HL-60/S4 (cell line): ENCODE results near the gene URM1.

Experiments used
- in situ Hi-C: fragments of 300-500 bp; cut with MboI; formaldehyde crosslinking; loops from 2 replicates; pipeline ENCODE4 v1.14.3; 2022; ENCODE audit warnings: low sequenced_read_pairs

URM1 gene

DNA sequence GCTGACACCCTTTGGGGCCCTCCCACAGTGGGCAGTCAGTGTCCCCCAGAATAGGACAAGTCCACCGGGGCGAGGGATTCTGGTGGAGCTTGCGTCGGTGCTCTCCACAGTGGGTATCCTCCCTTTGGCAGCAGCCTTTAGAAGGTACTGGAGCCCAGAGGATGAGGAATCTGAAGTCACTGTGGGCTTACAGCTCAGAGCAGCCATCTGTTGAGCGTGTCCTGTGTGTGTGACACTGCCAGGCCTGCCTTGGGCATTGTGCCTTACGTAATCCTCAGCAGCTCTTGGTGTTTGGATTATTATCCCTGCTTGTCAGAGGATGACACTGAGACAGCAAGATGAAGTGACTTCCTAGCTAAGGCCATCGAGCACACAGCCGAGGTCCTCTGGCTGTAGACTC is 12.6 kb downstream of the URM1 start:
- in situ Hi-C loops, result loop anchor here (10.0 kb wide), 1 partner anchor 61 kb away; no protein-coding TSS in a partner anchor

DNA sequence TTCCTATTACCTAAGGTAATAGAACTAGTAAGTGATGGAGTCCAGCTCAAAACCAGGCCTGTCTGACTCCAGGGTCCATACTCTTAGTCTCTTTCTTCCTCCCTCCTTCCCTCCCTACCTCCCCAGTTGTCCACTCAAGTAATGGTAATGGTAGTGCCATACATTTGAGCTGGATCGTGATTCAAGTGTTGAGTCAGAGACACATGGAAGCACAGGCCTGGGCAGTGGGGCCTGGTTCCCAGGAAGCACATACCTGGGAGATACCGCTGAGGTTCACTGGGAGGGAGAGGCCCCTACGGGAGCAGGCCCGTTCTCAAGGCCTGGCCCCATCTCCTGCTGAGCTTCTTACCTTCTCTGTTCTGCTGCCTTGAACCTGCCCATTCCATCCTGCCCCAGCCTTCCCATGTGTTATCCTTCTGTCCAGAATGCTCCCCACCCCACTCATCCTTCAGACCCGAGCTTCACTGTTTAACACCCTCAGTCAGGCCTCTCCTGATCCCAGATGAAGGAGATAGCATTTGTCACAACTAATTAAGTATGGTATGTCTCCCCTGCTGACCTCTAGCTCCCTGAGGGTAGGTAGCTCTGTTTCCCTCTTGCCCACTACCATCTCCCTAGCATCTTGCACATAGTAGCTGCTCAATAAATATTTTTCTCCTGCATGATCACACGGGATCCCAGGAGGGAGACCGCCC is 13.8 kb downstream of the URM1 start:
- in situ Hi-C loops, result loop anchor here (10.0 kb wide), 1 partner anchor 60 kb away; no protein-coding TSS in a partner anchor

DNA sequence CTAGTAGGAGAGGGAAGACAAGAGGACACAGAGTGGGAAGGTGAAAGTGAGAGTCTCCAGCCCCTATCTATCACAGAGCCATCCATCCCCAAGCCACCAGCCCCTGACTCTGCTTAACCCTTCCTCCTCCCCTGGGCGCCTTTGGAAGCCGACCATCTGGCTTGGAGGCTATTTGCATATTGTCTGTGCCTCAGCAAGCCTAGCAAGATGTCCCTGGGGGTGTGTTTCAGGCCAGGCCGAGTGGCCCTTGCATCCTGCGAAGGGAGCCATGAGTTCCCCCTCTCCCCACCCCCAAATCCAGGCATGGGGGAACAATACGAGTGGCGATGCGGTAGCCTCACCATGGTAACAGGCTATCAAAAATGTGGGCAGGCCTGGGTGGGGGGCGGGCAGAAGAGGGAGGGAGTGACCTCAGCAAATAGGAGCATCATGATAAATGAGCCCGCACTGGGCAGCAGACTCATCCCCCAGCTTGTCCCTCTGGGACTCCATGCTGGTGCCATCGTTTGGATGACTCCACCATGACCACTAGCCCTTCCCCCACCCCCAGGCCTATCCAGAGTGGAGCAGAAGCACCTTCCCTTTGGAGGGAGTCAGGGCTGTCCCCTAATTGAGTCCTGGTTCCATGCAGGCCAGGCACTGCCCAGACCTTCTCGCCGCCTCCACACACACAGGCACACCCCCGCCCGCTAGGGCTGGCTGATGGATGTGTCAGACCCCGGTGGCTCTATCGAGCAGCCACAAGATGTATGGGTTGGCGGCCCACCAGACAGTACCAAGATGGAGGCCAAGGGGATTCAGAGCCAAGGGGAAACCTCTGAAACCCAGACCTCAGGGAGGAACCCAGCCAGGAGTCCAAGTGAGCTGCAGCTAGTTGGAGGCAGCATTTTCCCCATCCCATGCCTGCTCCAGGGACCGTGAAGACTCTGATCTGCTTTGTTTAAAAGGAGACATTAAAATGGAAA is 14.6 kb downstream of the URM1 start:
- in situ Hi-C loops, result loop anchor here (10.0 kb wide), 1 partner anchor 59 kb away; no protein-coding TSS in a partner anchor

DNA sequence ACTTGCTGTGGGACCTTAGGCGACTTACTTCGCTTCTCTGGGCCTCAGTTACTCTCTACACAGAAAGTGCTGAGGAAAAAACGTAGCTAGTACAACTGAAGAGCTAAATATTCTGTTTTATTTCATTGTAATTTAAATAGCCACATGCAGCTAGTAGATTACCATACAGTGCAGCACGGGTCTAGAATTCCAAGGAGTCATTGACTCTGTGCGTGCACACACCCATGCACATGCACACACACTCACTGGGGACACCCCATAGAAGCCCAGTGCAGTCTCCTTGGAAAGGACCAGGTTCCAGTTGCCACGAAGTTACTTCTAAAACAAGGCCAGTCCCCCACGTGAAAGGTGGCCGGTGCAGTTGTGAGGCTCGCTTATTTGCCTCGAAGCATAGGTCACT is 17.0 kb downstream of the URM1 start:
- in situ Hi-C loops, result loop anchor here (10.0 kb wide), 1 partner anchor 57 kb away; no protein-coding TSS in a partner anchor

DNA sequence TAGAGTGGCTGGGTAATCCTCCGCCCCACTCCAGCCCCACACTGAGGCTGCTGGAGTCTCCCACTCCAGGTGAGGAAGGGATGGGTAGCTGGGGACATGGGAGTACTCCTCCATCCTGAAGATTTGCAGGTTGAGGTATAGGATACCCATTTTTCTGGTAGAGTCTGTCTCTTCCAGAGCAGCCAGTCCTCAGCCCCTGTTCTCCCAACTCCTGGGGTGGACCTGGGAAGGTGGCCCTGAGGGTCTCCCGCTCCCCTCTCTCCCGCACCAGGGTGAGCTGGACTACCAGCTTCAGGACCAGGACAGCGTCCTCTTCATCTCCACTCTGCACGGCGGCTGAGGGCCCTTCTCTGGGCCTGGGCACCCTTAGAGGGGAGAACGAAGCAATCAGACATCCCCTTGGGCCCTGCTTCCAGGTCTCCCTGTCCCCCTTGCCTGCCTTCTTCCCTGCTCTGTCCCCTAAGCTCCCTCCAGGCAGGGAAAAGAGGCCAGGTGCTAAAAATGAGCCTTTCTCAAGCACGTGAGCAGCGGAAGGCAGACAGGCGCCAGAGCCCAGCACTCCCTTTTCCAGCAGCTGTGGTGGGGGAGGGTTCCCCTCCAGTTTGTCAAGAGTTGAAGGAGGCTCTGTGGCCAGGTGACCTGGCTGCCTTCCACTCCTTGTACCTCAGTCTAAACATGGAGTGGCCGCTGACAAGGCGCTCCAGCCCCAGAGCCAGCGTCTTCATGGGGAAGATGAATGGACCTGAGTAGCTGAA is 18.4 kb downstream of the URM1 start:
- in situ Hi-C loops, result loop anchor here (10.0 kb wide), 1 partner anchor 55 kb away; no protein-coding TSS in a partner anchor

DNA sequence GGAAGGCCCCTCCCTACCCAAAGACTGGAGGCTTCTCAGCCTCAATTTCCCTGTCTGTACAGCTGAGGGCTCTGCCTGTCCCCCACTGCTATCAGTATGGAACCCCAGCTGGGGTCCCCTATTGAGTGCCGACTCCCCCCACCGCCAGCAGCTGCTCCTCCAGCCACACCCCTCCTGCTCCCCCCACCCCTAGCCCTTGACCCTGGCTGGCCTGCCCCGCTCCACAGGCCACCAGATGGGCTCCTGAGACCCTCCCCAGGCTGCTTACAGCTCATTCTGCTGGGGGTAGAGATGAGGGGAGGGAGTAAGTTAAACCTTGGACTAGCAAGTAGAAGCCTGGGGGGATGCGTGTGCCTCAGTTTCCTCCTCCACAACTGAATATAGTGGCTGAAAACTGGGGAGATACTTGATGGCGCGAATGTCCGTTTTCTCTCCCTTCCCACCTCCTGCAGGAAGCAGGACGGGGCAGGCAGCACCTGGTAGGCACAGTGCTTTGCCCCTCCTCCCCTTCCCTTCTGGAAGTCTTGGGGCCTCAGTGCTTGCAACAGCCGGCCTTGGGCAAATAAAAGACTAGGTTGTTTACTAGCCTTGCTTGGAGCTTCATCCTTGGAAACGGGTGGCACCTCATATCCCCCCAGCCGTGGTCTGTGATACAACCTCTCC is 19.1 kb downstream of the URM1 start:
- in situ Hi-C loops, result no loop called here

DNA sequence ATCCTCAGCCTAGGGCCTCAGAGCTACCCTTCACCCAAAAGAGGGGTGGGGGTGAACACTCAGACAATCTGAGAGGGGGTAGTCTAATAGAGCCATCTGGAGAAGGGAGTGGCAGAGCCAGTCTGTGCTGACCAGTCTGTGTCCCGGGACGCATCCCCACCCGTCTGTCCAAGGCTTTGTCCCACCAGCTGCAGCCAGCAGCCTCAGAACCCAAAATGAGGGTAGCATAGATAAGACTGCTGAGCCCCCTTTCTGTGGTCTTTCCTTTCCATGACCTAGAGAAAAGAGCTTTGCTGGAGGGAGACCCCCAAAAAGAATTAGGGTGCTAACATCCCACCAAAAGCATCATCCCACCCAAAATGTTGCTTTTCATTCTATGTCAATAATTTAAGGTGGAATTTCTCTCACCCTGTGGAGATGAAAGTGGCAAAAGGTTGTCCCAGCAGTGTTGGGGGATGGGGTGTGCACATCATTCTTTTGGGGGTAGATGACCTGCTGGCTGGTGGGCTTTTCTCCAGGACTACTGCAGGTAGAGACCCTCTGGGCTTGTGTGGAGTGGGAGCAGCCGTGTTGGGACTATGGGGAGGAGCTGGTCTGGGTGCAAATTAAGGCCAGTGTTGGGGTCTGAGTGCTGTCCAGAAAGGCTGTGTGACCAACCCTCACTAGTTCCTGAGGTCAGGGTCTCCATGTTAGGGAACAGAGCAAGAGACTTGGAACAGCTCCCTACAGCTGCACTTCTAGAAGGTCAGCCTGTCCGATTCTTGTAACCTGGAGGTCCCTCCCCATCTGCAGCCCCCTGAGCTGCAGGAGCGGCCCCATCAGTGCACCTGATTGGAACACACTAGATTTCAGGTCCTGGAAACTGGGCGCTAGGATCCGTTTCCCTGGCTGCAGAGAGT is 19.9 kb downstream of the URM1 start:
- in situ Hi-C loops, result no loop called here

DNA sequence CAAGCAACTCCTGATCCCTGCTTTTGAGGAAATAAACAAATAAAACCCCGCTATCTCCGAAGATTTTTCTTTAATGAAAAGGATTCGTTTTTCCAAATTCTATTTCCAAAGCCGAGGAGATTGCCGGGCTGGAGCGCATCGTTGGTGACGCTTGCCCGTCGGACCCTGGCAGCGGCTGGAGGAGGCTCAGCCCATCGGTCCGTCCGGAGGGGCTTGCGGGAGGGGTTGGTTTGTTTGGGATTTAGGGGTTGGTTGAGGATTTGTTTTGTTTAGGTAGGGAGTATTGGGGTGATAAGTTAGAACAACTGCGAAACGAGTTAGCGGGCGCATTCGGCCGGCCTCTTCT is 20.8 kb downstream of the URM1 start:
- in situ Hi-C loops, result no loop called here

DNA sequence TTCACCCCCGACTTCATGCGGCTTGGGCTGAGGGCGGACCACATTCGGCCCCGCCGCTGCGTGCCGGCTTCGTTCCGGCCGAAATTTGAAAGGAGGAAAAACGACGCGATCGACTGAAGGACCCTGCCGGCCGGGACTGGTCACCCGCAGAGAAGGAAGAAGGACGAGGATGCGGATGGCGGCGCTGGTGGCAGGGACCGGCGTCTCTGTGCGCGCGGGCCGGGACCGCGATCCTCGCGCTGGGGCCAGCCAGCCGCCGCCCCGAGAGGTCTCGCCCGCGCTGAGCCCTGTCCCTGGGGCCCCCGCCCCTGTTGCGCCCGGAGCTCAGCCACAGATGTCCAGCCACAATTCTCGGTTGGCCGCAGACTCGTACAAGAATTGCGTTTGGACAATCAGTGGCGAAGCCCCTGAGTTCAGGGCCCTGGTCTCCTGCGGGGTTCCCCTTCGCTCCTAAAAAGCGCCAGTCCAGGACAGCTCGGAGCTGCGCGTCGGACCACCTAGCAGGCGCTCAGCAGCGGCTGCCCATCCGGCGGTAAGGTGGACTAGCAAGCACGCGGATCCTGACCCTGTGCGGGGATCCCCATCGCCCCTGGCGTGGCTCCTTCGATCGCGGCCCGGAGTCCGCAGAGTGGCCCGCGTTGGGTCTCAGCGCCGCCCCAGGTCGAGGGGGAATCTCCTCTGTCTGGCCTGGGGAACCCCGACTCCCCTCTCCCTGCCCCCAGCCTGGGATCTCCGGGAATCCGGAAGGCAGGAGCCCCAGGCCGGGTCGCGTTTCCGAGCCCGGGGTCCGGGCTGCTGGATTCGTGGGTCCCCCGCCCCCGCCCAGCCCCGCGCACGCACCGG is 21.3 kb downstream of the URM1 start:
- in situ Hi-C loops, result no loop called here

DNA sequence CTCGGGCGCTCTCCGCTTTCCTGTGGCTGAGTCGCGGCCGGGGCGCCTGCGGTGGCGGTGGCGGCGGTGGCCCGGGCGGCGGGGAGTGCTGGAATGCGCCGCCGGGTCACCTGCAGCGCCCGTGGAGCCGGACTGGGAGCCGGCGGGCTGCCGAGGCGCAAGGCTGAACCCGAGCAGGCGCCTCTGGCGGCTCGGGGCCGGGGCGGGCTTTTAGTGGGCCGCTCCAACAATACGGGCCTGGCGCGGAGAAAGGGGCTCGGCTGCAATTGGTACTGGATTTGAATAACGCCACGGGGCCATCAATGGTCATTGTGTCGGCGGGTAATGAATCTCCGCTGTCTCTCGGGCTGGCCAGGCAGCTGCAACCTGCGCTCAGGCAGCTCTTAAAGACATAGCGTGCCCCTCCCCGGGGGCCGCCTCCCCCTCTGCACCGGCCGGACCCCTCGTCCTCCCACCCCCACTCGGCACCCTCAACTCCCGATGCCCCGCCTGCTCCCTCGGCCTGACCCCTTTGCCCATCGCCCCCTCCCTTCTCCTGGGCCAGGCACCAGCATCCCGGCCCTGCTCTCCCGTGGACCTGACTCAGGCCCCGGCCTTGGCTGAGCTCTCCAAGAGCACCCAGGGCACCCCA is 22.1 kb downstream of the URM1 start:
- in situ Hi-C loops, result no loop called here

DNA sequence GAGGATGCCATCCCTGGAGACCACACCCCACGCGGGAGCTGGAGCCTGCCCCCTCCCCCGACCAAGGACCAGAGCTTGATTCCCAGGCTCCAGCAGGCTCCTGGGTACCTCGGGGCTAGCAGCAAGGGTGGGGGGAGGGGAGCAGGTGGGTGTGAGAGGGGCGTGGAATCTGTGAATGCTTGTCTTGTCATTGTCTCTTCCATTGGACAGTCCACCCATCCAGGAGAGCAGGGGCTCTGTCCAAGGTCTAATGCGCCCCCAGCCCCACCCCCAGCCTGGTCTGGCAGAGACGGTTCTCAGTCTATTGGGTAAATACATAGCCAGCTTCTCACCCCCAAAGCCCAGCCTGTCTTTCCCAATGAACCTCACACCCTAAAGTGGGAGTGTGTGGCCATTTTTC is 22.8 kb downstream of the URM1 start:
- in situ Hi-C loops, result no loop called here

DNA sequence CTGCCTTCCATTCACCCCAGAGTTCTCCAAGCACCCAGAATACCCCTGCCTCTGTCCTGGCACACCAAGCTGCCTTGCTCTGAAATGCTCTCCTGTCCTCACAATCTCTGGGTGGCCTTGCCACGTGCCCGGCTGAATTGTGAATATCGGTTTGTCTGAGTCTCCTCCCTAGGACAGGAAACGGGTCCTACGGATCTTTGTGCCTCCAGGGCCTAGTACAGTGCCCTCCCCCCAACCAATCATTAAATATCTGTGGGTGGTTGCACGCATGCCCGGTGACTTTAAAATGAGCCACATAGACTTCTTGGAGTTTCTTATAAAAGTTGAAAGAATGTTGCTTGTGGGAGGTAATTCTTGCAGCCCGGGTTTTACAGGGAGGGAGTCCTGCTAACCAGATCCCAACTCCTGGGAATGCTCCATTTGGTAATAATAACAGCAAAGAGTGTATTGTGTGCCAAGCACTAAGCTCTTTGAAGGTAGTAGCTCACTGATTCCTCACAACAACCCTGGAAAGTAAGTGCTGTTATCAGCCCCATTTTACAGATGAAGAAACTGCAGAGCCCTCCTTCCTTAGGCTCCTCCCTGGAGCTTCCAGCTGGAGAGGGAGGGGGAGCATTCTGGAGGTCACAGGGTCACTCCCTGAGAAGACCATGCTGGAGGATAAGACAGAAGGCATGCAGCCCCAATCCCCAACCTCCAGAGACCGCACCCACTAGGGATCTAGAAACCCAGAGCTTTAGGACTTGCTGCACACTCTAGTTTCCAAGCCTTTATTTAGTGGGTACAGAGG is 23.4 kb downstream of the URM1 start:
- in situ Hi-C loops, result no loop called here

DNA sequence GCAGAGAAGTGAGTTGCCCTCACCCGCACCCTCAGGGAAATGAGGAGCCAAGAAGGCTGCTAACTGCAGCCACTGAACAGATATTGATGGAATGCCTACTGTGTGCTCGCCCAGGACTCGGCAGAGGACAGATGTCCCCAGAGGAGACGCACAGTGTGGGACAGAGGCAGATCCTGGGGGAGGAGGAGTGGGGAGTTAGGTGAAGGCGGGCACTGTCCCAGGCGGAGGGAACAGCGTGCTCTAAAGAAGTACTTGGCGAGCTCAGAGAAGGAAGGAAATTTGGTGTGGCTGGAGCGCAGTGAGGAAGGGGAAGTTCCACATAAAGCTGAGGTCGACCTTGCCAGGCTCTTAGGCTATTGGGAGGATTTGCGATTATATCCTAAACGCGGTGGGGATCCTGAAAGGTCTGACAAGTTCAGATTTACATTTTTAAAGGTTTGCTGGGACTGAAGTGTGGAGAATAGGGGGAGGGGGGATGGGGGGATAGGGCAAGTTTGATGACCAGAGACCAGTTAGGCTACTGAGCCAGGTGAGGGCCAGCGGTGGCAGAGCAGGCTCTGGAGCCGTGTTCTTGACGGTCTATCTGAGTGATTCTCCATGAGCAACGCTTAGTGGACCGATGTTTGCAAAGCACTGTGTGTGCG is 25.9 kb downstream of the URM1 start:
- in situ Hi-C loops, result no loop called here

DNA sequence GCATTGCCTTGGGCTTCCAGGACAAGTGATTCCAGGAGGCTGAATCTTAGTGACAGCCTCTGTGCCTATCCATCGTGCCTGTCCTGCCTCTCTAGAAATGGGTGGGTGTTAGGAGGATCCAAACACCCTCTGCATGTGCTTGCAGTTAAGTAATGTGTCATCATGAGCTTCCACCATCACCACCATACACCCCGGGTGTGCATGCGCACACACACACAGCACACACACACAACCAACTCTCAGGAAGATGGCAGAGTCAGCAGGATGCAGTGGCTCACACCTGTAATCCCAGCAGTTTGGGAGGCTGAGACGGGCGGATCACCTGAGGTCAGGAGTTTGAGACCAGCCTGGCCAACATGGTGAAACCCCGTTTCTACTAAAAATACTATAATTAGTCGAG is 26.7 kb downstream of the URM1 start:
- in situ Hi-C loops, result no loop called here

DNA sequence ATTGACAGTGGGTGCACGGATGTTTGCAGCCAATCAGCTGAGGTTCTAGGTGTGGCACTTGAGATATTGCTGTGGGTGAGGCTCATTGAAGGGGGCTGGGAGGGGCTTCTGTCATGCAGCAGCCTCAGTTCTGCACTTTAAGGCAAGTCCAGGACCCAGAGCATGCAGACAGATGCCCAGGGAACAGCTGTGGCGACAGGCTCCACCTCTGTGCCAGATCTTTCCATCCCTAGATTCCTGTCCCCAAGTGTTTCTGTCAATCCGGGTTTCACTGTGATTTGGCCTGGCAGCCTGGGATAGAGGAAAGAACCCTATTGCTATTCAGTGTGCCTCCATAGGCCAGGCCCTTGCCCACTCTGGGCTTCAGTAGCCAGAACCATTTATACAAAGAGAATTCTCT is 28.7 kb downstream of the URM1 start:
- in situ Hi-C loops, result no loop called here

DNA sequence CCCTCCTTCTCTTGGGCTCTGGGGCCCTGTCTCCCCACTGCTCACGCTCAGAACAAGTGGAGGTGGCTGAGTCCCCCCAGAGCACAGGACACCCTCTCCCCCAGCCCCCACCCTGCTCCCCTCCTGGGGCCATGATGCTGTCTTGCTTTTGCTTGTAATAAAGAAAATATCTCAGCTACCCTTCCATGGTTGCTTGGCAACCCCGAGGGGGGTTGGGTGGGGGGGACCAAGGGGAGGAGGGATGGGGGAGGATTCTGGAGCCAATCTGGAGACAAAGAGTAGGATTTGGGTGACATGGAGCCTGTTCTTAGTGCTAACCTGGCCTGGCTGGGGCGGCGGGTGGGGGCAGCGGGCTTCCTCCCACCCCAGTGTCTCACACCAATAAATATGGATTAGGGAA is 33.4 kb downstream of the URM1 start:
- in situ Hi-C loops, result no loop called here
